Activated T-helper 17 cell treated with anti-CD3 and anti-CD28 coated beads, Interleukin-2, amount 50 U/mL, for 72 hours (primary cell): ENCODE measurements around the gene CAMK2A. TPM values are rescaled to one million over a fixed set of nuclear protein-coding genes. Genes with fewer than 3 reads are reported as not detected.
A peak's percentile ranks its signal among the peaks of the same experiment; 100 is the strongest.

ENCODE experiments used
- ATAC-seq: fragments of 150-1000 bp; cut with Tn5 transposase; replicated peaks from 2 replicates; pipeline ENCODE4 v1.10.0; 2021; ENCODE audit warnings: mild to moderate bottlenecking, moderate library complexity
- H3K27ac Mint-ChIP-seq: one replicate; pipeline ENCODE4 v1.8.0; 2022; ENCODE audit warnings: mixed read lengths
- H3K27me3 Mint-ChIP-seq: one replicate; pipeline ENCODE4 v1.8.0; 2022; ENCODE audit warnings: mixed read lengths
- H3K36me3 Mint-ChIP-seq: one replicate; pipeline ENCODE4 v1.8.0; 2022; ENCODE audit warnings: low read depth, mild to moderate bottlenecking, mixed read lengths
- H3K4me1 Mint-ChIP-seq: one replicate; pipeline ENCODE4 v1.8.0; 2022; ENCODE audit warnings: mixed read lengths
- H3K4me3 Mint-ChIP-seq: one replicate; pipeline ENCODE4 v1.8.0; 2022; ENCODE audit warnings: mild to moderate bottlenecking, mixed read lengths
- H3K9me3 Mint-ChIP-seq: one replicate; pipeline ENCODE4 v1.8.0; 2022; ENCODE audit warnings: mixed read lengths
- total RNA-seq, 2 donors: library from RNA; stranded (reverse); gene quantifications; one replicate each; pipeline ENCODE4 v1.2.3, GENCODE V29; 2022

Gene CAMK2A
- total RNA-seq, 2 donors from 2014 or later, result not detected

DNA sequence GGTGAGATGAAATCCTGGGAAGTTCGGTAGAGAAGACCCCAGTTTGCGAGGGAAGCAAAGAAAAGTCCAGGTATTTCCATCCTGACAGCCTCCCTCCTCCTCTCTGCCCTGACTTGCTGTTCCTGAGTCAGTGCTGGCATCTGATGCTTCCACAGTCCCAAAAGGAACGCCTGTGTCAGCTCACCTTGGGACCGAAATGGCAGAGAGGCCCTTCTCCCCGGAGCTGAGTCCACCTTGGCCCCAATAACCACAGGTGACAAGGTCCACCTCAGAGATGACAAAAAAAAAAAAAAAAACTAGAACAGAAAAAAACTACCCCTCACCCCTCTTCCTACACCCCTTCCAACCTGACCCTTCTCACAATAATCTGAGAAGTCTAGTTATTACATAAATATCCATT lies 68.1 kb downstream of the CAMK2A start:
- ATAC-seq, result no peak
- no peaks in the 10 kb centered on the region for H3K36me3 Mint-ChIP-seq
- no peak overlapping the region for H3K4me3 Mint-ChIP-seq
- H3K9me3 Mint-ChIP-seq, result no peaks in the 10 kb centered on the region
- H3K4me1 Mint-ChIP-seq, result no peaks in the 10 kb centered on the region
- no peak overlapping the region for H3K27ac Mint-ChIP-seq
- H3K27me3 Mint-ChIP-seq, result peaks cover 4% of the 10 kb centered on the region

- H3K4me3 Mint-ChIP-seq, result no peak overlapping the region
- no peak for ATAC-seq
- H3K27ac Mint-ChIP-seq, result no peak overlapping the region
- no peaks in the 10 kb centered on the region for H3K36me3 Mint-ChIP-seq
- H3K4me1 Mint-ChIP-seq, result no peaks in the 10 kb centered on the region
- H3K9me3 Mint-ChIP-seq, result no peaks in the 10 kb centered on the region
- peaks cover 4% of the 10 kb centered on the region for H3K27me3 Mint-ChIP-seq
Observed at GRCh38 chr5:150219861-150220260, 69.7 kb downstream of the CAMK2A start.

GRCh38 chr5:150219142-150219541 lies 70.4 kb downstream of the CAMK2A start:
- Mint-ChIP-seq H3K27ac (no peak overlapping the region), H3K9me3 (no peaks in the 10 kb centered on the region), H3K36me3 (no peaks in the 10 kb centered on the region), H3K4me3 (no peak overlapping the region), H3K4me1 (no peaks in the 10 kb centered on the region), H3K27me3 (peaks cover 4% of the 10 kb centered on the region)
- no peak for ATAC-seq

GRCh38 chr5:150218693-150219035 lies 70.9 kb downstream of the CAMK2A start:
- no peak overlapping the region for H3K27ac Mint-ChIP-seq
- H3K9me3 Mint-ChIP-seq, result no peaks in the 10 kb centered on the region
- ATAC-seq, result no peak
- H3K4me1 Mint-ChIP-seq, result no peaks in the 10 kb centered on the region
- H3K4me3 Mint-ChIP-seq, result no peak overlapping the region
- peaks cover 4% of the 10 kb centered on the region for H3K27me3 Mint-ChIP-seq
- H3K36me3 Mint-ChIP-seq, result no peaks in the 10 kb centered on the region

DNA sequence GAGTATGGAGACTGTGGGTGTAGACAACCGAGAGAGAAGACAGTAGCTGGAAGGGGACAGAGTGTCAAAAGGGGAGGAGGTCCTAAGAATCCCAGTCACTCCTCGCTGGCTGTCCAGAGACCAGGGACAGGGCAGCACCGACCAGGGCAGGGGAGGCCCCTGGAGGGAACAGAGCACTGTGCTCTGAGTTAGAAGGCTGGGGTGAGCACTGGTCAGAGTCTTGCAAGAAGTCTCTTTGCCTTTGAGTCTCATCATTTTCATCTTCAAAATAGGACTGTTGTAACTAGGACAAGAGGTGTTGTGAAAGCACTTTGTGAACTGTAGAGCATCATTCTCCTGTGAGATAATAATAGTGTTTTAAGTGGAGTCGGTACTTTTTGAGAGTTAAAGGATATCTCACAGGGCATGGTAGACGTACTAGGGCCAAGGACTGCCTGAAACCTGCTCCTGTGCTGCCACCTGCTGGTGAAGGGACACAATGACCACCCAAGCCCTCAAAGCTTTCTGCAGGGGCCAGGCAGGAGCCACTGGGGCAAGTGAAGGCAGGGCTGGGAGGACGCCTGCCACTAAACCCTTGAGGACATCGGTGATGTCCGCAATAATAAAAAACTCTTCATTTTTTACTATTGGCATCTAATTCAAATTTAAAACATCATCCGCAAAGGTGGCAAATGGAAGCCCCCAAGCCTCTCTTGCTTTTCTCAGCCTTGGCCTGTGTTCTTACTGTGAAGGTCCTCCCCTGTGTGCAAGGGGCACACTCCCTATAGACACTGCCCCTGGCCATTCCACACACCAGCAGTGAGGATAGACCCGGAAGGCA lies 71.5 kb downstream of the CAMK2A start:
- no peak overlapping the region for H3K4me3 Mint-ChIP-seq
- H3K36me3 Mint-ChIP-seq, result no peaks in the 10 kb centered on the region
- H3K27me3 Mint-ChIP-seq, result peaks cover 4% of the 10 kb centered on the region
- H3K9me3 Mint-ChIP-seq, result no peaks in the 10 kb centered on the region
- no peaks in the 10 kb centered on the region for H3K4me1 Mint-ChIP-seq
- no peak overlapping the region for H3K27ac Mint-ChIP-seq
- ATAC-seq, result peak; percentile 87

DNA sequence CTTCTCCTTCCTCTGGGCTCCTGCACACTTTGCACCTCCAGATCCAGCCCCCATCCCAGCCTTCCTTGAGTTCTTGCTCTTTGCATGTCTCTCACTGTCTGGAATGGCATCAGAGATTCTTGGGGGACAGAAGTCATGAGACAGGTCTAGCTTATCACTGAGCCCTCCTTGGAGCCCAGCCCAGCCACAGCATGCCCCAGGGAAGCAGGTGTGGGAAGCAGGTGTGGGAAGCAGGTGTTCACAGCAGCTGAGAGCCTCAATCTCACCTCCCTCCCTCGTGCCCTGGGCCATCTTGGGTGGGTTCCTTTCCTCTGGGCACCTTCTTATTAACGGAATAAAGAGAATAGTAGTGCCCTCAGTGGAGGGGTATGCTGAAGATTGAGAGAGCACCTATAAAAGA lies 72.5 kb downstream of the CAMK2A start:
- Mint-ChIP-seq H3K27me3 (peaks cover 4% of the 10 kb centered on the region), H3K9me3 (no peaks in the 10 kb centered on the region), H3K4me1 (no peaks in the 10 kb centered on the region), H3K36me3 (no peaks in the 10 kb centered on the region), H3K4me3 (no peak overlapping the region), H3K27ac (no peak overlapping the region)
- no peak for ATAC-seq

DNA sequence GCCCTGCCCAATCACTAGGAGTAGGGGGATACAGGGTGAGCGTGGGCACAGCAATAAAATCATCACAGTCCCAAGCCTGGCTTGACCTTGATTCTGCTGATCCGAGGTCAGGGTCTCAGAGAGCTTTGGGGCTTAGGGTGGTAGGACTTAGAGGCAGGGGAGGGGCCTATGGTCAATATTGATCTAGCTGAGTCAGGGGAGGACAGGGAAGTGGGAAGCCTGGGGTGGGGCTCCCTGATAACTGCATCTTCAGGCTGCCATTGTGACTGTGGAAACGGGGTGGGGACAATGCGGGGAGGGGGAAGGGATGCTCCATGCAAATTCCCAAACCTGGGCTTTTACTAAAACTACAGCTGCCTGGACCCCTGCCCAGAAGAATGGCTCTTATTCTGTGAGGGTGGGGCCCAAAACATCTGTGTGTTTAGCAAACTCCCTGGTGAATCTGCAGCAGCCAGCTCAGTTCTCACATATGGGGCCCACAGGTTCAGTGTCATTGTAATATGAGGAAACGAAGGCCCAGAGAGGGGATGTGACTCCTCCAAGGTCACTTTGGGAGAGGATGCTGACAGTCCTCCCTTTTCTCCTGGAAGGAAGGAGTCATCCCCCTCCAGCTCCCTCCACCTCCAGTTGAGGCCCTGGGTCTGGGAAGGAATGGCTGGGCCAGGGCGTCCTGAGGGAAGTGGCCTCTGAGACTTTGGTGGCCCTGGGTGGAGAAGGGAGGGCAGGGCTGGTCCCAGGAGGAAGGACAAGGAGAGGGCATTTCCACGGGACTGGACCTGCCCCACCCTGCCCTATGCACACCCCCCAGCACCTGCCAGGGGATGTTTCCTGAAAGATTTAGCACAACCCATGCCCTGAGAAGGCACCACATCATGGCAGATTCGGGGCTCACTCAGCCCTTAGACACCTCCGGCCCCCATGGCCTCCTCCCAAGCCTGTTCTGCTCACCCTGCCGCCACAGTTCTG lies 73.3 kb downstream of the CAMK2A start:
- H3K4me1 Mint-ChIP-seq, result no peaks in the 10 kb centered on the region
- H3K4me3 Mint-ChIP-seq, result no peak overlapping the region
- no peaks in the 10 kb centered on the region for H3K9me3 Mint-ChIP-seq
- H3K27me3 Mint-ChIP-seq, result peaks cover 4% of the 10 kb centered on the region
- no peak for ATAC-seq
- no peak overlapping the region for H3K27ac Mint-ChIP-seq
- no peaks in the 10 kb centered on the region for H3K36me3 Mint-ChIP-seq

- no peaks in the 10 kb centered on the region for H3K4me1 Mint-ChIP-seq
- no peaks in the 10 kb centered on the region for H3K9me3 Mint-ChIP-seq
- no peak for ATAC-seq
- H3K4me3 Mint-ChIP-seq, result no peak overlapping the region
- H3K36me3 Mint-ChIP-seq, result no peaks in the 10 kb centered on the region
- H3K27me3 Mint-ChIP-seq, result peaks cover 4% of the 10 kb centered on the region
- no peak overlapping the region for H3K27ac Mint-ChIP-seq
Observed at GRCh38 chr5:150214289-150214688, 75.3 kb downstream of the CAMK2A start.

DNA sequence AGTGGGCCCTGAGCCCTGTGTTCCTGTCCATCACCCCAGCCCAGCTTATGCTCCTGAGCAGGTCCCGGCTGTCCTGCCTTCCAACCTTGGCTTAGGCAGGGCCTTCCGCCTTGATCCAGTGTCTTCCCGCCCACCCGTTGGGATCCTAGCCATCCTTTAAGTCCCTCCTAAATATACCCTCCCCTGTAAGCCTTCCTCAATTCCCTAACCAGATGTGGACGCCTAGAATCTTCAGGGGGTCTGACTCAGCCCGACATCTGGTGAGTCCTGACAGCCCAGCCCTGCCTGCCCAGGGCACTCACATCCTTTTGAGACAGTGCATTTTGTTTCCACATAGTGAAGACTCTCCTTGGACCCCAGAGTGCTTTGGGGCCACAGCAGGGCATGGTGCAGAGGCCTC lies 76.0 kb downstream of the CAMK2A start:
- H3K9me3 Mint-ChIP-seq, result no peaks in the 10 kb centered on the region
- H3K27ac Mint-ChIP-seq, result no peak overlapping the region
- H3K4me1 Mint-ChIP-seq, result no peaks in the 10 kb centered on the region
- no peak overlapping the region for H3K4me3 Mint-ChIP-seq
- H3K27me3 Mint-ChIP-seq, result peaks cover 6% of the 10 kb centered on the region
- no peak for ATAC-seq
- no peaks in the 10 kb centered on the region for H3K36me3 Mint-ChIP-seq

GRCh38 chr5:150211156-150212030 lies 78.2 kb downstream of the CAMK2A start:
- no peak for ATAC-seq
- H3K27me3 Mint-ChIP-seq, result peaks cover 14% of the 10 kb centered on the region

DNA sequence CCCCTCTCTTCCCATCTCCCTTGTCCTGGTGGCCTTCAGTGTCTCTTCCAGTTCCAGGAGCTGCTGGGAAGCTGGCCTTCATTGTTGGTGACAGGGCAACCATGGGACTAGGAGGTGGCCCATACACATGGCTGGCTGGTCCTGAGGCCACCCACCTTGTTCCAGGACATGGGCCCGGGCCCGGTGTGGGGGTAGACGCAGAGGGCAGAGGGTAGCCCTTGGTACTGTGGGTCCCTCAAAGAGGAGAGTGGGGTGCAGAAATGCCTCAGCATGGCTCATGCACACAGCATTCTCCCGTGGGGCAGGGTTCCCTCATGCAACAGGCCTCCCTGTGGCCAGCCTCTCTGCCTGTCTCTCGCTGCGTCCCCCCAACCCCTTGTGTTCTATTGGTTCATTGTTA lies 78.9 kb downstream of the CAMK2A start:
- Mint-ChIP-seq H3K27me3 (peaks cover 14% of the 10 kb centered on the region), H3K4me3 (no peak overlapping the region), H3K4me1 (no peaks in the 10 kb centered on the region), H3K9me3 (no peaks in the 10 kb centered on the region), H3K27ac (no peak overlapping the region), H3K36me3 (no peaks in the 10 kb centered on the region)
- ATAC-seq, result no peak

More at GRCh38 chr5:150211156-150212030, 78.2 kb downstream of the CAMK2A start:
- Mint-ChIP-seq H3K4me1 (no peaks in the 10 kb centered on the region), H3K4me3 (no peak overlapping the region), H3K36me3 (no peaks in the 10 kb centered on the region), H3K27ac (no peak overlapping the region), H3K9me3 (no peaks in the 10 kb centered on the region)

GRCh38 chr5:150209099-150209635 lies 80.4 kb downstream of the CAMK2A start:
- Mint-ChIP-seq H3K9me3 (no peaks in the 10 kb centered on the region), H3K4me3 (peak overlapping the region; percentile 15), H3K36me3 (no peaks in the 10 kb centered on the region), H3K4me1 (no peaks in the 10 kb centered on the region), H3K27me3 (peaks cover 14% of the 10 kb centered on the region), H3K27ac (no peak overlapping the region)
- ATAC-seq, result peak; percentile 23

DNA sequence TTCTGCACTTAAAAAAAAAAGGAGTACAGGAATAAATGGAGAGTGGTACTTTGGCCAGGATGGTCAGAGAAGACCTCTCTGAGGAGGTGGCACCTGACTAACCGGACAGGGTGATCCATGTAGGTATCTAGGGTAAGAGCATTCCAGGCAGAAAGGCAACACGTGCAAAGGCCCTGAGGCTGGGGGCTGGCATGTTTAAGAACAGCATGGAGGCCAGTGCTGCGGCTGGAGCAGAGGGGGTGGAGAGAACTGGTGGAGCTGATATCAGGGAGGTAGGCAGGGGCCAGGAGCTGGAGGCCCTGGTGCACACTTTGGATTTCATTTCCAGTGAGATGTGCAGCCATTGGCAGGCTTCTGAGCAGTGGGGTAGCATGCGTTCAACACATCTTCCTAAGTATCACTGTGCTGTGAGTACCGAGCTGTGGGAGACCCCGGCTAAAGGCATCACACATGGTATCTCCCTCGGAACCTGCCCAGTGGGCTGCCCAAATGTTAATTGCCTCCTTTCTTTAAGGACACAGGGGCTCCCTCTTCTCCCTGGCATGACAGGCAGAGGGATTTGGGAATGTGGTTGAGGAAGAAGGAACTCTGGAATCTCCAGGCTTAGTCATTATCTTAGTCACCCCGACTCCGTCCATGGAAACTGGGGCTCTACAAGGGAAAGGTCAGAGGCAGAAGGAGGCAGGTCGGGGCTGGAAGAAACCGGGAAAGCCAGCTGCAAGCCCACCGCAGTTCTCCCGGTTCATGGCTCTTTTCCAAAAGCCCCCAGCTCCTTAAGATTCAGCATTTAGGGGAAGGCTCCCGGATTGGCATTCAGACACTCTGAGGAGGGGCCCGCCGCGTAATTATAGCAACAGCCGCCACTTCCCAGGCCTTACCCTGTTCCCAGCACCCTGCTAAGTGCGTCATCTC lies 81.1 kb downstream of the CAMK2A start:
- H3K27ac Mint-ChIP-seq, result no peak overlapping the region
- no peak for ATAC-seq
- H3K36me3 Mint-ChIP-seq, result no peaks in the 10 kb centered on the region
- no peaks in the 10 kb centered on the region for H3K9me3 Mint-ChIP-seq
- H3K4me3 Mint-ChIP-seq, result peak overlapping the region; percentile 15
- H3K27me3 Mint-ChIP-seq, result peaks cover 14% of the 10 kb centered on the region
- no peaks in the 10 kb centered on the region for H3K4me1 Mint-ChIP-seq
